NCI-H460 (cell line): Measurements from ENCODE around the gene WSCD2. TPM values are rescaled to one million over a fixed set of nuclear protein-coding genes. Genes with fewer than 3 reads are reported as not detected.

ENCODE experiments used
- DNase-seq: peaks from one replicate; pipeline ENCODE4 v3.0.0-alpha.2; 2016; ENCODE audit warnings: low read depth; ENCODE audit errors: extremely low read depth
- total RNA-seq: library from RNA; depleted of rRNA; stranded (reverse); fragments of >200 nt; shearing (Covaris generic); gene quantifications from 2 replicates; pipeline ENCODE4 v1.2.3, GENCODE V29; 2014

Gene WSCD2
- total RNA-seq, 1 experiment from 2014 or later = not detected

- DNase-seq = no peak
Observed at GRCh38 chr12:108106599-108106998, 22.5 kb upstream of the WSCD2 start.

DNA sequence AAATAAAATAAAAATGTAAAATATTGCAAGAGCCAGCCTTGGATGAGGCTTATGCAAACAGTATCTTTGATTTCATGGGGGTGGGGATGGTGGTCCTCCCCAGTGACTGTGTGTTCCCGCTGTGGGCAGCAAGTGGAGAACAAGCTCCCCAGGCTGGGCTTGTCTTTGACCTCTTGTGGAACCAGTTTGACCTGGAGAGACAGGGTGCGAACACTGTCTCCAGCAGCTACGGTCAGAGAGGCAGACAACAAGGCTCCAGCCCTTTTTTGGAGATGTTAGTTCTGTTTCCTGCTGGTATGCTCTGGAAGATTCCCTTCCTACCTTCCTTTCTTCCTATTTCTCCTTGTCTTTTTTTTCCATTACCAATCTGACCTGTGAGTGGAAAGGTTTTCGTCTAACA lies 21.8 kb upstream of the WSCD2 start:
- no peak for DNase-seq

DNA sequence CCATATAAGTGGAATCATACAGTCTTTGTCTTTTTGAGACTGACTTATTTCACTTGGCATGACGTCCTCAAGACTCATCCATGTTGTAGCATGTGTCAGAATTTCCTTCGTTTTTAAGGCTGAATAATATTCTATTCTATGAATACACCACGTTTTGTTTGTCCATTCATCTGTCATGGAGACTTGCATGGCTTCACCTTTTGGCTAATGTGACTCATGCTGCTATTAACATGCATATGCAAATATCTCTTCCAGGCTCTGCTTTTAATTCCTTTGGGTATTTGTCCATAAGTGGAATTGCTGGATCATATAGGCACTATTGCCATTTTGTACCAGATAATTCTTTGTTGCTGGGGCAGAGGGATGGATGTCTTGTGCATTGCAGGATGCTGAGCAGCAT lies 19.6 kb upstream of the WSCD2 start:
- DNase-seq = no peak

- DNase-seq = no peak
Observed at GRCh38 chr12:108109954-108110353, 19.1 kb upstream of the WSCD2 start.

GRCh38 chr12:108110844-108111243 lies 18.2 kb upstream of the WSCD2 start:
- DNase-seq = no peak

- no peak for DNase-seq
Observed at GRCh38 chr12:108112832-108113556, 16.1 kb upstream of the WSCD2 start.

DNA sequence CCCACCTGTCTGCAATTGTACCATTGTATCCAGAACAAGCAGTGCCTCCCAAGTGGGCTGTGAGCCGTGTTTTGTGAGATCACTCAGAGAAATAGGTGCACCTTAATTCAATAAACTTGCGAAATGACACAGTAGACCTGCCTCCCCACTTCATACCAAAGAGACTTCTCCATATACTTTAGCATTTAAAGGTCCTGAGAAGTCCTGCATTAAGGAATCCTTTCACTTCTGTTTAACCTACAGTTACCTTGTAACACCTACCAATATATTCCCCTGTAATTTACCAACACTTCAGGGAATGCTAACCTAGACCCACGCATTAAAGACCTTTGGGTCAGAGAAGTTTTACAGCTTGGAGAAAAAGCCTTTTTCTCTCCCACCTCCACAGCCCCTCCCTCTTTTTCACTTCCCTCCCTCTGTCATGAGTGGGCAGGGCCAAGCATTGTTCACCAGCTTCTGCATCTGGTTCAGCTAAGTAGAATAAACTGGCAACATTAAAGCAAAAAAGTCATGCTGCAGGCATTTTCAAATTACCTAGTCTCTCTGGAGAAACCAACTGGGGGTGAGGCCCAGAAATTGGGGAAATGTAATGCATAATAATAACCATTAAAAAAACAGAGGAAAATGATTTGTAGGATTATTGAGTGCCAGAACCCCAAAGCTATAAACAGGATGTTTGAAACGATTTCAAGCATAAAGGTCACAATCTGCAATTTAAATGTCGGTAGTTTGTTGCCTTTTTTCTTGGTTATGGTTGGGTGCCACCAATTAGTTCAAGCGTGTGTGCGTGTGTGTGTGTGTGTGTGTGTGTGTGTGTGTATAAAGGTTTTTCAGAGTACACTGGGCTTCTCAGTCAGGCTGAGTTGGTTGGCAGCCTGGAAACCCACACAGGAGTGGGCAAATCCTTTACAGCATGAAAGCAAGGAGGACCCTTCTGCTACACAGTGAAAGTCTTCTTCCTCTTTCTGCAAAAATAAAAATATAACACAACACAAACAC lies 13.7 kb upstream of the WSCD2 start:
- DNase-seq = no peak

- DNase-seq = no peak
Observed at GRCh38 chr12:108116254-108116653, 12.8 kb upstream of the WSCD2 start.

- no peak for DNase-seq
Observed at GRCh38 chr12:108116699-108117098, 12.4 kb upstream of the WSCD2 start.

DNA sequence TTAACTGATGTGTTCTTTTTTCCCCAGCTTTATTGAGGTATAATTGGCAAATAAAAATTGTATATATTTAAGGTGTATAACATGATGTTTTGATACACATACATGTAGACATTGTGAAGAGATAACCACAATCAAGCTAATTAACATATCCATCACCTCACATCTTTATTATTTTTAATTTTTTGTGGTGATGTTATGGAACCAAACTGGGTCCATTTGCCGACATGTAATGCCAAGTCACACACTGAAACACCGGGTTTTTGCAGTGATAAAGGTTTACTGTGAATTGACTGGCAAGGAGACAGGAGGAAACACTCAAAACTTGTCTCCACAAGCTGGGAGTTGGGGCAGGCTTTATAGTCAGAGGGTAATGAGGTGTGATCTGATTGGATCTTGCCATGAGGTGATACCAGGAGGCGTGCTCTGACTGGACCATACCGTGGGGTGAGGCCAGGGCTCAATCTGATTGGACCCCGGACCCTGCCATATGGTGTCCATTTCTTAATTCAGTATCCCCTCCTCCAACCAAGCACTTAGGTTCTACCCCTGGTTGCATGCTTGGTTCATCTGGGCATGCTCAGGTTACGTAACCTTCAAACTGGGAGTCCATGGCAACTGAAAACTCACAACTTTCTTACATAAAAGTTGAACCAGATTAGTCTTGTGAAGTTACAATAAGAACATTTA lies 11.8 kb upstream of the WSCD2 start:
- no peak for DNase-seq

GRCh38 chr12:108117902-108118301 lies 11.2 kb upstream of the WSCD2 start:
- DNase-seq = no peak

DNA sequence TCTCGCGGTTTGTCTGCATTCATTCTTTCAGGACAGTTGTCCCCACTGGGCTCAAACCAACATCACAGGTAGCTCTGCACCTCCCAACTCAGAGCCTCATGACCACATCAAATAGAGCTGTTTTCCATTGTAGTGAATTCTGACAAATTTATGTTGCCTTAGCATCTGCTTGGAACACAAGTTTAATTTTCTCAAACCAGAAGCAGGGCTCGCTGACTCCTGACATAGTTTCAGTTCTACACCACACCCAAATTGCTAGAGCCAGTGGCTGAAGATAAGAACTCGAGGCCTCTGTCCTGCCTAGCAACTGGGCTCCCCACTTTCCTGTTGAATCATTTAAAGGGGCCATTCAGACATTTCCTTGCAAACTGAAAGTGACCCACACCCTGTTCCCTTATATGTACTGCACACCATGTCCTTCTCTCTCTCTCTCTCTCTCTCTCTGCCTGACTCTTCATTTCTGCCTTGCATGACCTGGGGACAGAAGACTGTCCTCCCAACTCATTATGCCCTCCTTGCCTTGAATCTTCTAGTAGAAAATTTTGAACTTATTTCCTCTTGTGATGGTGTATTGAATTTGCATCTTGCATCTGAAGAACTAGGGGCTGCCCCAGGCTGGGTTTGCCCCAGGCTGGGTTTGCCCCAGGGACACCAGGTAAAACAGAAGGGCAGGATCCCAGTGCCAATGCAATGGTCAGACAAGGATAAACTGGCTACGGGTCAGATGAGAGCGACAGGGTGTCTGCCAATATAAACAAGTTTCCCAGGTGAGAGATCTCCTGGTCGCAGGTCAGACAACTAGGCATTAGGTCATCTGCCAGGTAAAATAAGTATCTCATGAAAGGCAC lies 9.7 kb upstream of the WSCD2 start:
- no peak for DNase-seq

DNA sequence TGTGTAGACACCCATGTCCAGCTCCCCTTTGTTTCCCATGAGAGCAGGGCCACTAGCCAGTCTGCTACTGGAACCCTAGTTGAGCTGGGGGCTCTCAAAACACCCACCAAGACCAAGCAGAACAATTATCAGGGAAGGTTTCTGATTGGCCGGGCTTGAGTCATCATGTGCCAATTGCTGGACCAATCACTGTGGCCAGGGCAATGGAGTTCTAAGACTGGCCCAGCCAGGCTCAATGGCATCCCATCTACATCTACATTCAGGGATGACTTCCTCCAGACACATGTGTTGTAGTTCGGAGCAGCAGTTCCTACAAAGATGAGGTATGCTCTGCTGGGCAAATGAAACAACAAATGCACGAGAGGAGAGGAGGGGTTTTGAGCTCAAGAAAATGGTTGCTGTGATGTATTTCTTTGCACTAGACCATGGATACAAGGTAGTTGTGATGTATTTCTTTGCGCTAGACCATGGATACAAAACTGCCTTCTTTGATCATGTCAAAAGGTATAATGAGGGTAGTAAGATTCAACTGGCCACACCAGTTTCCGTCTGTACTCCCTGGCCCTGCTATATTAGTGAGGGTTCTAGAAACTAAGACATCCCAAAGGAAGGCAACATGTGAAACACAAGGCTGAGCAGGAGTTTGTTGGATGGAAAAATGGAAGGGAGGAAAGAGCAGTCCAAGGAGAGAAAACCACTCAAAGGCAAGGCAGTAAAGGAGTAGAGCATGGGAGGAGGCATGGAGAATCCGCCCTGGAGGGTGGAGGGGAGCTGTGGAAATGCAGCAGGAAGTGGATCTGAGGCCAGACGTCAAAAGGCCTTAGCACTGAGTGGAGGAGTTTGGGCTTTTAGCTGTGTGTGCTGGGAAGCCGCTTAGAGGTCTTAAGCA lies 8.9 kb upstream of the WSCD2 start:
- no peak for DNase-seq

GRCh38 chr12:108120863-108121165 lies 8.3 kb upstream of the WSCD2 start:
- DNase-seq = no peak

- DNase-seq = no peak
Observed at GRCh38 chr12:108121320-108121719, 7.8 kb upstream of the WSCD2 start.

DNA sequence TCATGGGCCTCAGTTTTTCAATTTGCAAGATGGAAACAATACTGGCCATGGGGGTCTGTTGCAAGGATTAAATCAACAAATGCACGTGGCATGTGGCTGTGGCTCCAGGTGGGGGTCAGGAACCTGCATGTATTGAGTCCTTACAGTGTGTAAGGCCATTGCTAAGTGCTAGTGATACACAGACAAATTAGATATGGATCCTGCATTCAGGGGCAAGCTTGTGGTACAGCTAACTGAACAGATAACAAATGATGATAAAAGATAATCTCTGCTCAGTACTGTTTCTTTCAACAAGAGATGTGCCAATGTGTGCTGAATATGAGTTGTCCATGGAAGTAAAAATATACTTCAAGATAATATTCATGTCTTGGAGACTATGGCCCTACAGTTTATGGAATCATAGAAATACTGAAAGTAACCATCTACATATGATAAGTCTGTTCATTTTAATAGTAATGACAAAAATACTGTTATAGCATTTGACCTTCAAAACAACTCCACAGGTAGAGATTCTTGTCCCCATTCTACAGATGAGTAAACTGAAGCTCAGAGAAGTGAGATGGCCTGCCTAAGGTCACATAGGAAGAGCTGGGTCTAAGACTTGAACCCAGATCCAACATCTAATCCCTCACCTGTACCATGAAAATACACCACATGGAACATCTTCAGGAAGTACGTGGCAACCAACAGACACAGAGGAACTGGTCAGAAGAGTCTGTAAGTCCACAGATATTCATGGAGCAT lies 7.2 kb upstream of the WSCD2 start:
- DNase-seq = no peak

- DNase-seq = no peak
Observed at GRCh38 chr12:108122644-108123043, 6.4 kb upstream of the WSCD2 start.

- no peak for DNase-seq
Observed at GRCh38 chr12:108123402-108123801, 5.7 kb upstream of the WSCD2 start.

GRCh38 chr12:108125073-108125472 lies 4.0 kb upstream of the WSCD2 start:
- DNase-seq = no peak
